Left renal cortex interstitium (tissue), 4 donors: ENCODE data around the gene CCL13. TPM values are rescaled to one million over a fixed set of nuclear protein-coding genes. Genes with fewer than 3 reads are reported as not detected.

Source experiments
- polyA plus RNA-seq, 4 donors: library from polyadenylated mRNA; unstranded; fragments of 120-200 nt; gene quantifications; one replicate each; pipeline ENCODE4 v1.2.1, GENCODE V29; 2013; ENCODE audit not compliant: insufficient read length in 4 of 4

The CCL13 gene
- polyA plus RNA-seq, 4 donors: 0.21 TPM; not detected in 3

Other genes with a start within 250 kb of the CCL13 start
- gene CCL2, start 101.2 kb upstream of the CCL13 start, polyA plus RNA-seq: 10 to 100 TPM; 13.8 to 22.4 (median 16.0) TPM
- gene CCL7, start 86.3 kb upstream of the CCL13 start, polyA plus RNA-seq: not detected
- 1 to 10 TPM in 3 of 4 donors, under 1 TPM in 1; 0.74 to 1.9 (median 1.3) TPM for gene CCL11, start 70.7 kb upstream of the CCL13 start, polyA plus RNA-seq
- under 1 TPM in 2 of 4 donors, not detected in 2; 0.16 to 0.21 TPM for gene CCL8, start 37.0 kb upstream of the CCL13 start, polyA plus RNA-seq
- not detected for gene CCL1, start 6.8 kb downstream of the CCL13 start, polyA plus RNA-seq
- gene TMEM132E, start 223.1 kb downstream of the CCL13 start, polyA plus RNA-seq: 1 to 10 TPM; 2.3 to 5.9 (median 3.4) TPM